NCI-H774 (cell line): ENCODE results near the gene C9orf57.
"Not testable (repeated sequence)": the region's sequence is repeated elsewhere in the genome, so short reads cannot be mapped to it uniquely, and the experiment has no call there.

Source experiments
- DNase-seq: peaks from one replicate; lab custom pipeline; 2025; lab: John Stamatoyannopoulos, UW

Gene C9orf57, protein sequence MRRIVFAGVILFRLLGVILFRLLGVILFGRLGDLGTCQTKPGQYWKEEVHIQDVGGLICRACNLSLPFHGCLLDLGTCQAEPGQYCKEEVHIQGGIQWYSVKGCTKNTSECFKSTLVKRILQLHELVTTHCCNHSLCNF

DNA sequence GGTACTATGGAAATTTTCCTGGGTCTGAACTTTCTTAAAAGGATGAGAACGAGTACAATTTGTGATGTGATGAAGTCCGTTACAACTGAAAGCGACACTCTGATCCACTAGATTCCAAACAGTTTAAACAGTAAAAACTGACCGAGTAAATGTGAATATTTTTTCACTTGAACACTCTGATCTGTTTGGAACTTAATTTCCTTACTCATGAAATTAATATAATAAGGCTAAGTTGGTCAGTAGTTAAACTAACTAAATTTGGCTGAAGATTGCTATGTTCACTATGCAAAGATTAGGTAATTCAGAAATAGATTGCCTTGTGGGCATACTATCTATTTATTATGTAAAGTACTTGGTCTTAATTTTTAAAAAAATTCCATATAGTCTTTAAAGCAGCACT lies at the start of gene C9orf57:
Gene C9orf57, minus strand, starts transcription at position 101 of the 400 bp plus-strand sequence. CDS start 1,282 bp downstream, outside the sequence.
- no peak for DNase-seq

DNA sequence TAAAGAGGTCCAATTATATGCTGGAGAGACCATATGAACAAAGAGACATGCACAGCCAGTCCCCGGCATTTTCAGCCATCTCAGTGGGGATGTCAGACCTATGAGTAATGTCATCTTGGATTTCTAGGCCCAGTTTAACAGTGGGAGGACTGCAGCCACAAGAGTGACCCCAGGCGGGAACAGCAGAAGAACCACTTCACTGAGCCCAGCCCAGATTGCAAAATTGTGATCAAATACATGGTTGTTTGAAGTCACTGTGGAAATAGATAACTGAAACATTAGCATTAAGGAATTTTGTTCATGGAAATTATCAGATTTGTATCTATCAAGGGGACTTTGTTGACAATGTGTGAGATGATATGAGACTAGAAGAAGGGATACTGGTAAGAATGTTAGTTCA lies 42.1 kb upstream of the C9orf57 start:
- DNase-seq, result no peak

DNA sequence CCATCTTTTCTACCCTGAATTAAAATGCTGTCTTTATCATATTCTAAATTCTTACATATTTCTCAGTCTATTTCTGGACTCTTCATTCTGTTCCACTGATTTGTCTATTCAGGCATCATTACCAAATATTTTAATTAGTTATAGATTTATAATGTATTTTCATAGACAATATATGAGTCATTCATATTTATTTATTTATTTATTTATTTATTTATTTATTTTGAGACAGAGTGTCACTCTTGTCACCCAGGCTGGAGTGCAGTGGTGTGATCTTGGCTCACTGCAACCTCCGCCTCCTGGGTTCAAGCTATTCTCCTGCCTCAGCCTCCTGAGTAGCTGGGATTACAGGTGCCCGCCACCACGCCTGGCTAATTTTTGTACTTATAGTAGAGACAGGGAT lies 35.1 kb upstream of the C9orf57 start:
- DNase-seq, result not testable (repeated sequence)

DNA sequence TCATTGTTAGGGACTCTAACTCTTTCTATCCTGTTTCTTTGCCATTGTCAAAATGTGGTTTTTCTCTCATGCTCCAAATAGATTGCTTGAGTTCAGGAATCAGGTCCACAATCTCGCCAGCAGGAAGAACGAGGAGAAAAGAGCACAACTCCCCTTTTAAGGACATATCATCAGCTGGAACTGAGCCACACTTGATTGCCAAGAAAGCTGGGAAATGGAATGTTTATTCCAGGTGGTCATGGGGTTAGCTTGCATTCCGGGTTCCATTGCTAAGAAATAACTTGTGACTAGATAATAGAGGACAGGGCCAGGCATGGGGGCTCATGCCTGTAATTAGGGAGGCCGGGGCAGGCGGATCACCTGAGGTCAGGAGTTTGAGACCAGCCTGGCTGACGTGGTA lies 32.4 kb upstream of the C9orf57 start:
- no peak for DNase-seq

DNA sequence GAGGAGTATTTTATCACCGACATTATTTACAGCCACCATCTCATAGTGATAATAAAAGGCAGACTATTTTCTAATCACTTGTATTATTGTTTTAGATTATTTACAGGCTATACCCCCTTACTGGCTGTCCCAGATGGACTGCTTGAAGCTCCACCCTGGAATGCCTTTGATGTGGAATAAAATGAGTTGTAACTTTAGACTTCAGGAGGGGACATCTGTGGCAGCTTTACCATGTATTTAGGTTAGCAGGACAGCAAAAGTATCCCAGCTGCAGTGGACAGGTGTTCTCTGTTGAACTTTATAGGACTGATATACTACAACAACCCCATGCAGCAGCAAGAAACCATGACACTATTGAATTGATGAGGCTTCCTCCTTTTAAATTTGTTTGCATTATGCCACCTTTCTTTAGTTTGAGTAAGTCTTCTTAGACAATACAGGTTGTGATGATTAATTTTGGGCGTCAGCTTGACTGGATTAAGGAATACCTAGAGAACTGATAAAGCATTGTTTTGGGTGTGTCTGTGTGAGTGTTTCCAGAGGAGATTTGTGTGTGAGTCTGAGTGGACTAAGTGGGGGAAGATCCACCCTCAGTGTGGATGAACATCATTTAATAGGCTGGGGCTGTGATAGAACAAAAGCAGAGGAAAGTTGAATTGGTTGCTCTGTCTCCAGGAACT lies 29.2 kb upstream of the C9orf57 start:
- DNase-seq, result no peak

DNA sequence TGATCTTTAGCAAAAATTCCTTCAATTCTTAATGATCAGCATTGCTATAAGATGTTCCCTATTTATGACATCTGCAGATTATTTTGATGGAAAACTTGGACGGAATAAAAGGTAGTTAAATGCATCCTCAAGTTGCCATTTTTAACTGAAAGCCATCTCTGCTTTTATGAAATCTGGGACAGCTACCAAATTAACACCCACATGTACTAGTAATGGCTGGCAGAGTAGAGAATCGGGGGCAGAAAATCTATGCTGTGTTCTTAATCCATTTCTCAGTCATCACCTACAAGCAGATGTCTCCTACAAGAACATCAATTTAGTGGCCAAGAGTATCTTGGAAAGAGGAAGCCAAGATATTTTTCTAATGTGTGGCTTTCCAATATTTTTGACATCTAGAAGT lies 22.1 kb upstream of the C9orf57 start:
- DNase-seq, result no peak

DNA sequence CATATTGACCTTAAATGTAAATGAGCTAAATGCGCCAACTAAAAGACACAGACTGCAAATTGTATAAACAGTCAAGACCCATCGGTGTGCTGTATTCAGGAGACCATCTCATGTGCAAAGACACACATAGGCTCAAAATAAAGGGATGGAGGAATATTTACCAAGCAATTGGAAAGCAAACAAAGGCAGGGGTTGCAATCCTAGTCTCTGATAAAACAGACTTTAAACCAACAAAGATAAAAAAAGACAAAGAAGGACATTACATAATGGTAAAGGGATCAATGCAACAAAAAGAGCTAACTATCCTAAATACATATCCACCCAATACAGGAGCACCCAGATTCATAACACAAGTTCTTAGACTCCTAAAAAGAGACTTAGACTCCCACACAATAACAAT lies 14.3 kb upstream of the C9orf57 start:
- not testable (repeated sequence) for DNase-seq

DNA sequence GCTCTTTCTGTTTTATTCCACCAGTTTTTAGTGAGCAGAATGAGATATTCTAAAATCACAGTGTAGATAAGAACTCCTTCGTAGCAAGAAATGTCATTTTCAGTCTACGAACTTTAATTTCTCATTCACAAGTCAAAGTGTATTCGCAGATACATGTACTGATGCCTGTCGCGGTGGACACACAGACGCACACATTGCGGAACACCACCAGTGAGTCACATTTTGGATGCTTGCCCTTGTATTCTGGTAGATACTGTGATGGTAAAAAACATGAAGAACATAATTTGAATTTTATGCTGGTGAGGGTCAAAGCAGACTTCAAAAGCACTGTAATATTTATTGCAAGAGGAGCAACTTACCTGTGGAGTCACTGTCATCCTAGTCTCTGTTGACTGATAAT lies 4.7 kb upstream of the C9orf57 start:
- no peak for DNase-seq

DNA sequence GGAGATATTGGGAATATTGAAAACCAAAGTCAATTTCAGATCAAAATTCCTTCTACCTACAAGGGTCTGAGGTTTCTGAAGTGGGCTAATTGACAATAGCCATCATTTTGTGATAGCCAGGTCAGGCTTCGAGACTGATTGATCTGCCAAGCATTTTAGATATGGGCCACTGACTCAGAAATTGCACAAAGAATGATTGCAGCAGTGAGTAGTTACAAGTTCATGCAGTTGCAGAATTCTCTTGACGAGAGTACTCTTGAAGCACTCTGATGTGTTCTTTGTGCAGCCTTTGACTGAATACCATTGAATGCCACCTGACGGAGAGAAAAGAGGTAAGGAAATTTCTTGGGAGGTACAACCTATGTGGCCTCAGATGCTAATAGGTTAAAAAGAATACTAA lies 8.3 kb downstream of the C9orf57 start:
- DNase-seq, result no peak

DNA sequence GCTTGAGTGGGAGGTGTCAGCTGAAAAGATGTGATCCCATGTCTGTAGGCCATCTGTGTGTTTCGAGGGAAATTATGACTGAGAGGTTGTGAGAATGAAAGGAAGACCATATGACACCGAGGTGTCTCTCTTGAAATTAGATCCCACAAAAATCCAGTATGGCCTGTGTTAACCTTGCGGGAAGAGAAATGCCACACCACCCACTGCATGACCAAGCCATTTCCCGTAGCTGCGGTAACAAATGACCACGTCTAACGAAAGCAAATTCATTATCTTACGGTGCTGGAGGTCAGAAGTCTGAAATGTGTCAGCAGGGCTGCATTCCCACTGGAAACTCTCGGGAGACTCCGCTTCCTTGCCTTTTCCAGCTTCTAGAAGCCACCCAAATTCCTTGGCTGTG lies 11.6 kb downstream of the C9orf57 start:
- no peak for DNase-seq

DNA sequence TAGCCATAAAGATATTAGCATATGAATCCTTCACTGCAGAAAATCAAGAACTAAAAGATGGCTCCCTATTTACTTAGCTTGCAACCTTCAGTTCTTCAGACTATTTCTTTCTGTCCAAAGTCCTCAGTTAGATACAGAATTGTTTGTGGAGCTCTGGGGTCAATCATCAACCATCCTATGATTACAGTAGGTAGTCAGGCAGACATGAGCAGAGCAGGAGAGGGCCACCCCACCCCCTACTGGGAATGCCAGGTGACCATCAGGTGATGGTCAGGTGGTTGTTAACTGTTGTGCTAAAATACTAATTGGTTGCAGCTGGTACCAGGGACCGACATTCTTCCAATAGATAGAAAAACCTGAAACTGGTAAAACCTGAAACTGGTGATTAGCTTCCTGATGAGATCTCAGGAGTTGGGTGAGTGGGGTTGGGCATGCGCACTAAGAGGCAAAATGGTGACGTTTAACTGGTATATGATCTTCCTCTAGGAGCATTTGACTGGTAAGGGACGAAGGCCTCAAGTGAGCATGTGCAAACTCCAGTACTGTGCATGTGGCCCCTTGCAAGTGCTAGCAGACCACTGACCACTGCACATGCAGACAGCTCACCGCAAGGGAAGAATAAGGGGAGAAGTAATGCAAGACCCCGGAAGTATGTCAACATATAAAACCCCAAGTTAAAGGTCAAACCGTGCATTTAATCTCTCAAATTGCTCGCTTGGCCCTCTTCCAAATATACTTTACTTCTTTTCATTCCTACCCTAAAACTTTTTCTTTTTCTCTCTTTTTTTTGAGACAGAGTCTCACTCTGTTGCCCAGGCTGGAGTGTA lies 13.6 kb downstream of the C9orf57 start:
- no peak for DNase-seq

DNA sequence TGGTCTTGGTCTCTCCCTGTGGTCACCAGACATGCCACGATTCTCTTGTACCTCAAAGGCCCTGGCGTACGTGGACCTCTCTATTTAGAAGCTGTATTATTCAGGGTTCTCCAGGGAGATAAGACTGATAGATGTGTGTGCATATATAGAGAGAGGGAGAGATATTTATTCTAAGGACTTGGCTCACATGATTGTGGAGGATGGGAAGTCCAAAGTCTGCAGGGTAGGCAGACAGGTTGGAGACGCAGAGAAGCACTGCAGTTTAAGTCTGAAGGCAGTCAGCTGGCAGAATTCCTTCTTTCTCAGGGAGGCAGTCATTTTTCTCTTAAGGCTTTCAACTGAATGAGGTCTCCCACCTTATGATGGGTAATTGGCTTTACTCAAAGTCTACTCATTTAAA lies 16.3 kb downstream of the C9orf57 start:
- DNase-seq, result no peak

DNA sequence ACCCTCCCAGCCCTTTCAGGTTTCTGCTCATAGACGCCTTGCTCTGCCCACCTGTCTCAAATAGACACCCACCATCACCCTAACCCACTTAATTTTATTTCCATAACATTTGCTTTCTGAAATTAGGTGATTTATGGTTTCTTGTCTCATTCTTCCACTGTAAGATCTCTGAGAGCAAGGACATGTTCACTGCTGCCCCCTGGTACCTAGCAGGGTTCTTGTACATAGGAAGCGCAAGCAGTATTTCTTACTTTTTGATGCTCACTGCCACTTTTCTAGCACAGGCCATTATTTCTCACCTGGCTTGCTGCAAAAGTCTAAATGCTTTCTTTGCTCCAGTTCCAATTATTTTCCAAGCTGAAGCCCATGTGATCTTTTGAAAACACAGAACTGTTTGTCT lies 16.8 kb downstream of the C9orf57 start:
- DNase-seq, result no peak

DNA sequence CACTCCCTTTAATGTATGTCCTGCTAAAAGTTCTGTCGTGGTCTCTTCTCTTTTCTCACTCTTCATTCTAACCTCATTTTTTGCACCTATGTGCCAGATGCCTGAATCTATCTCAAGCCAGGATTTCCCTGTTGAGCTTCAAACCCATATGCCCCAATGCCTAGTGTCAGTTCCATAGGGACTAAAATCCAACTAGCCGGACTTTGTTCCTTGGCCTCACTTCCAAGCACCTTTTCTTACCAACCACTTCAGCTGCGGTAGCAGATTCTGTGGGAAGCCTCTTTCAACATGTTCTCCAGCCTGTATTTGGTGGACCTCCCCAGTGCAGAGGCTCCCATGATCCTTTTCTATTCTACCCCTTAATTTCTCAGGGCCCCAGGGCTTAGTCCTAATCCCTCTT lies 17.5 kb downstream of the C9orf57 start:
- no peak for DNase-seq

DNA sequence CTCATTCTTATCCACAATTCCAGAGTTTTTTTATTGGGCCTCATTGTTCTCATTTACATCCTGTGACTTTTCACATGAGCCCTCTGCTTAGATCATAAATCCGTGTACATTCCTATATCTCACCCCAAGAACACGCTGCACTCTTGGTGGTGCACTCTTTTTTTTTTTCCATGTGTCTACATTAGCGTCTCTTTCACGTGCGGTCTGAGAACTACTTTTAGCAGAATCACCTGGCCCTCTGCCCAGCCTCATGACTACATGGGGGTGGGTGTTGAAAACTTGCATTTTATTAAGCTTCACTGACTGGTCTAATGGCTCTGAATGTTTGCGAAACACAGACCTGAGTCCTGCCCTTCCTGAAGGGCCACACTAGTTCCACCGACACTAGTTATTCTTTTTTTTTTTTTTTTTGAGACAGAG lies 18.6 kb downstream of the C9orf57 start:
- peak; percentile 3 for DNase-seq

DNA sequence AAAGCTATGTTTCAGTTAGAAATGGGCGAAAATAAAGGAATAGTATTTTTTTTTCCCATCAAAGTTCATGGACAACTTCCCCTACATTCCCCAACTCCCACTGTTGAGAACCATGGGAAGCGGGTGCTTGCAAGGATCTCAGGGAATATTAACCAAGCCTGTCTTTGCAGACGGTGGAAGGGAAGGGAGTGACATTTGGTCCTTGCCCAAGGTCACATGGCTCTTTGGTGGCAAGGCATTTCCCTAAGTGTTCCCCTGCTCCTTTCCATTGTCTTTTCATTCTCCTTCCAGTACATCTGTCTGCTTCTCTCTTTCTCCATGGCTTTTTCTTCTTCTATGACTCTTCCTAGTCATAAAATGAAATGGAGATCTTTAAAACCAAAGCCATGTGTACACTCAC lies 19.0 kb downstream of the C9orf57 start:
- no peak for DNase-seq

DNA sequence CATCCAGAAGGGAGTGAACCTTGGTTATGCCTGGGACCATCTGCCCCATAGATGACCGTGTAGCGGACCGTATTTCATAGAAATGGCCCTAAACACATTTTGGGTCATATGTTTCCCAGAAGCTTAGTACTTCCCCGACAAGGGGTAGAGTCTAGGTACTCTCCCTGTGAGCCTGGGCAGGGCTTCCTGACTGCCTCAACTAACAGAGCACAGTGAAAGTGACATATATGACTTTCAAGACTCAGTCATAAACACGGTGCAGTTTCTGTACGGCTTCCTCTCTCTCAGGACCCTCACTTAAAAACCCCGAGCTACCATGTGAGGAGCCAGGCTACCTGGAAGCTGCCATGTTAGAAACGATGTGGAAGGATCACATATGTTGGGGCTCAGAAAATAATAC lies 20.9 kb downstream of the C9orf57 start:
- no peak for DNase-seq

DNA sequence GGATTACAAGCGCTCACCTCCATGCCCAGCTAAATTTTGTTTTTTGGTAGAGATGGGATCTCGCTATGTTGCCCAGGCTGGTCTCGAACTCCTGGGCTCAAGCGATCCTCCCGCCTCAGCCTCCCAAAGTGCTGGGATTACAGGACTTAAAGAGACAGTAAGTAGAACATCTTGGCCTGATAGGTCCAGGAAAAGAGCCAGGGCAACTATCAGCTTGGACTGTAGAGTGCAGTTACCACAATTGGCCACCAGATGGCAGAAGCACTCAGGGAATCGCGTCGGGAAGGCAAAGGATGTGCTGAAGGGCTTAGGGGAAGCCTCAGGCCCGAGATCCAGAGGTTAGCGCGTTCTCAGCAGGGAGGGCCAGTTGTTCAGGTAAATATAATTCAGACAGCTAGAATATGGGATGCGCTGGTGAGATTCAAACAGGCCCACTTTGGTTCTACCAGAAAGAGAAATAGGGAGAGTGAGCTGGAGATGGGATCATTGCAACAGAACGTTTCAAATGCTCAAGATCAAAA lies 21.5 kb downstream of the C9orf57 start:
- DNase-seq, result peak; percentile 60

DNA sequence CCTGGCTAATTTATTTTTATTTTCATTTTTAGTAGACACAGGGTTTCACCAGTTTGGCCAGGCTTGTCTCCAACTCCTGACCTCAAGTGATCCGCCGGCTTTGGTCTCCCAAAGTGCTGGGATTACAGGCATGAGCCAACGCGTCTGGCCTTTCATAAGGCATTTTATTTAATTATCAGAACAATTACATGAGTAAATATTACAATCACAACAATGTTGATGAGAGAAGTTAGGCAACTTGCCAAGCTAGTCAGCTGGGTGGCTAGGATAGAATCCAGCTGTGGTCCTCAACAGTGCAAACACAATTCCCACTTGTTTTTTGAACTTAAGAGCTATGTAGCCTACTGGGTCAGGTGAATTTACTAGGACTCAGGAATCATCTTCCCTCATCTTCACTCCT lies 22.0 kb downstream of the C9orf57 start:
- DNase-seq, result peak; percentile 60

DNA sequence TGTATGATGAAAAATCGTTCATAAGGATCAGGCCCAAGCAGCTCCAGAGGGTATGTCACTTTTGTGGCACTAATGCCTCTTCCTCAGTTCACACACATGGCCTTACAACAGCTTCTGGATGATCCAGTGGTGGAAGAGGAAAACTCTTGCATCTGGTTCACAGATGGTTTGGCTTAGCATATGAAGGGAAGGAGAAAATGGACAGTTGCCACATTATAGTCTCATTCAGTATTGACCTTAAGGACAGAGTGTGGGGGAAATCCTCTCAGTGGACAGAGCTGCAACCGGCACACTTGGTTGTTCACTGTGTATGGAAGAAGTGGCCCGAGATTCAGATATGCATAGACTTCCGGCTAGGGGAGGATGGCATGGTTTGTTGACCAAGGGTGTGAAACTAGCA lies 22.8 kb downstream of the C9orf57 start:
- no peak for DNase-seq

DNA sequence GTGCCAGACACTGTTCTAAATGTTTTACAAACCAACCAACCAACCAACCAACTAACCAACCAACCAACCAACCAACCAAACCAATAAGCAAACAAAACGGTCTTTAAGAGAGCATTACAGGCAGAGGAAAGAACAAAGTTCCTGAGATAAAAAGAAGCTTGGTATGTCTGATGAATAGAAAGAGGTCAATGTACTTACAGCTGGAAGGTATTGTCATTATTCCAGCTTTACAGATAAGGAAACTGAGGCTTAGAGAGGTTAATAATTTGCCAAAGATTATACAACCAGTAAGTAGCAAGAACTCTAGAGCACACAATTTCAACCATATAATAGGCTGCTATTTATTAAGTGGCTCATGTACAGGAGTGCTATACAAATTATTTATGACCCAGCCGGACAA lies 29.6 kb downstream of the C9orf57 start:
- no peak for DNase-seq

DNA sequence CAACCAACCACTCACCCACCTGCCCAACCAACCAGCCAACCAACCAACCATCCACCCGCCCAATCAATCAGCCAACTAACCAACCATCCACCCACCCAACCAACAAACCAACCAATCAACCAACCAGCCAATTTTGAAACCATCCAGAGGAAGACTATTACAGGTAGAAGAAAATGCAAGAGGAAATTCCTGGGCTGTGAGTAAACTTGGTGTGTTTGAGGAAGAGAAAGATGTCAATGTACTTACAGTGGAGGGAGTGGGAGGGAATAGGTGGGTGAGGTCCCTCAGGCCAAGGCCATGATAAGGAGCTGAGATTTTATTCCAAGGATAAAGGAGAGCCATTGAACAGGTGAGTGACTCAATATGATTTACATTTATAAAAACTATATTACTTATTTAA lies 30.4 kb downstream of the C9orf57 start:
- DNase-seq, result no peak

DNA sequence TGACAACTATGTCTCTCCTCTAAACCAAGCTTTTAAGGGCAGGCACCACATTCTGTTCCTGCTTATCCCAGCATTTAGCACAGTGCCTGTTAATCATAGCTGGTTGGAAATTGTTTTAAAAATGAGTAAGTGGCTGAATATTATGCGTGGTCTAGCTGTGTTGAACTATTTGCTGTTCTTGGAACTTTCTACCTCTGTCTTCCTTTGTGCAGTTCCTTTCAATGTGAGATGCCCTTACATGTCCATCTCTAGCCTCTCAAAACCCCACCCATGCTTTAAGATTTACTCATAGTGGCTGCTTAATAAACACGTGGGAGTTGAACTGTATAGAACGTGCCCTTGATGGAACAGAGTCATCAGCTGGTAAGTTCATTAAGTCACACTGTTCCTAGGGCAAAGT lies 34.5 kb downstream of the C9orf57 start:
- no peak for DNase-seq
